HG03097 (cell line): Measurements from ENCODE around the gene ZMIZ1.
"Not testable (repeated sequence)": the region's sequence is repeated elsewhere in the genome, so short reads cannot be mapped to it uniquely, and the experiment has no call there.

Source experiments
- ATAC-seq: cut with Tn5 transposase; IDR thresholded peaks from one replicate; pipeline ENCODE4 v1.9.1; 2021; ENCODE audit not compliant: unreplicated experiment, low FRiP score

ZMIZ1 gene

GRCh38 chr10:79029478-79030390, 39.0 kb upstream of the ZMIZ1 start:
- ATAC-seq: no peak

GRCh38 chr10:79030705-79031104, 38.1 kb upstream of the ZMIZ1 start:
- ATAC-seq: no peak

- ATAC-seq: no peak
Observed at GRCh38 chr10:79031723-79032122, 37.0 kb upstream of the ZMIZ1 start.

- no peak for ATAC-seq
Observed at GRCh38 chr10:79034271-79034876, 34.4 kb upstream of the ZMIZ1 start.

GRCh38 chr10:79036416-79036815, 32.4 kb upstream of the ZMIZ1 start:
- not testable (repeated sequence) for ATAC-seq

GRCh38 chr10:79038104-79038840, 30.5 kb upstream of the ZMIZ1 start:
- ATAC-seq: no peak

GRCh38 chr10:79038841-79039201, 29.9 kb upstream of the ZMIZ1 start:
- no peak for ATAC-seq

- ATAC-seq: no peak
Observed at GRCh38 chr10:79042639-79043411, 25.9 kb upstream of the ZMIZ1 start.

- no peak for ATAC-seq
Observed at GRCh38 chr10:79044036-79044632, 24.6 kb upstream of the ZMIZ1 start.

GRCh38 chr10:79044846-79045245, 23.9 kb upstream of the ZMIZ1 start:
- no peak for ATAC-seq

- ATAC-seq: no peak
Observed at GRCh38 chr10:79045566-79046175, 23.1 kb upstream of the ZMIZ1 start.

- ATAC-seq: no peak
Observed at GRCh38 chr10:79046326-79046725, 22.4 kb upstream of the ZMIZ1 start.

- ATAC-seq: no peak
Observed at GRCh38 chr10:79046741-79047583, 21.8 kb upstream of the ZMIZ1 start.

- no peak for ATAC-seq
Observed at GRCh38 chr10:79047584-79047874, 21.2 kb upstream of the ZMIZ1 start.

- ATAC-seq: no peak
Observed at GRCh38 chr10:79047875-79048638, 20.7 kb upstream of the ZMIZ1 start.

GRCh38 chr10:79048639-79049550, 19.9 kb upstream of the ZMIZ1 start:
- ATAC-seq: no peak
